GM12801 (cell line): ENCODE data around the gene TSPAN9.

Source experiments
- CTCF ChIP-seq: IDR thresholded peaks from one replicate; pipeline ENCODE4 v1.5.1; 2011; ENCODE audit warnings: control low read depth; ENCODE audit not compliant: insufficient read length; ENCODE audit errors: extremely low read depth

The TSPAN9 gene

GRCh38 chr12:3225796-3226180 lies 148.6 kb downstream of the TSPAN9 start:
- no peak for TF ChIP-seq CTCF

GRCh38 chr12:3226264-3226663 lies 149.1 kb downstream of the TSPAN9 start:
- no peak for TF ChIP-seq CTCF

GRCh38 chr12:3227076-3227975 lies 150.1 kb downstream of the TSPAN9 start:
- TF ChIP-seq CTCF, result no peak

- TF ChIP-seq CTCF, result no peak
Measured at GRCh38 chr12:3228552-3228951, 151.4 kb downstream of the TSPAN9 start.

GRCh38 chr12:3229577-3229976 lies 152.4 kb downstream of the TSPAN9 start:
- no peak for TF ChIP-seq CTCF

GRCh38 chr12:3230758-3231375 lies 153.7 kb downstream of the TSPAN9 start:
- TF ChIP-seq CTCF, result no peak

- no peak for TF ChIP-seq CTCF
Measured at GRCh38 chr12:3231399-3231876, 154.3 kb downstream of the TSPAN9 start.
